CD4-positive, alpha-beta T cell (primary cell): ENCODE measurements around the gene RAET1G. TPM values are rescaled to one million over a fixed set of nuclear protein-coding genes. Genes with fewer than 3 reads are reported as not detected.
"Not testable (repeated sequence)": the region's sequence is repeated elsewhere in the genome, so short reads cannot be mapped to it uniquely, and the experiment has no call there.

Source experiments
- ATAC-seq: fragments of 200-7000 bp; cut with Tn5 transposase; one replicate; pipeline ENCODE4 v1.10.0; 2022; ENCODE audit warnings: mild to moderate bottlenecking; ENCODE audit not compliant: poor library complexity
- CTCF ChIA-PET: fragments of 350-600 bp; sonication (Branson Sonifier 250); formaldehyde crosslinking; loops from one replicate; lab custom pipeline; 2021; ENCODE audit warnings: antibody characterized with exemption, inconsistent platforms; lab: Charles Lee
- POLR2A ChIA-PET: fragments of 350-600 bp; sonication (Branson Sonifier 250); formaldehyde crosslinking; loops from one replicate; lab custom pipeline; 2021; ENCODE audit warnings: antibody characterized with exemption, inconsistent platforms; lab: Charles Lee
- DNase-seq, 14 experiments: peaks; one replicate each; pipeline ENCODE4 v3.0.0-alpha.2; 2013 to 2020; ENCODE audit warnings: mixed read lengths in 2 of 14
- H3K27ac ChIP-seq, 2 donors: one replicate each; pipeline versions ENCODE4 v1.5.1 to v1.7.0; 2013; ENCODE audit warnings: low read length in 2 of 2, low read depth in 1 of 2, mild to moderate bottlenecking in 1 of 2
- H3K27me3 ChIP-seq, 2 experiments: 1 replicate in 1 of 2; 2 replicates in 1 of 2; pipeline versions ENCODE4 v1.6.1 to v1.7.0; 2013; ENCODE audit warnings: low read length in 2 of 2, control low read depth in 1 of 2, mild to moderate bottlenecking in 1 of 2, moderate library complexity in 1 of 2; ENCODE audit not compliant: insufficient read depth in 2 of 2, control insufficient read depth in 1 of 2
- H3K36me3 ChIP-seq: one replicate; pipeline ENCODE4 v1.6.1; 2013; ENCODE audit warnings: low read length, control low read depth; ENCODE audit not compliant: insufficient read depth
- H3K4me1 ChIP-seq: one replicate; pipeline ENCODE4 v1.6.1; 2013; ENCODE audit warnings: low read length, control low read depth; ENCODE audit not compliant: insufficient read depth
- H3K4me3 ChIP-seq: one replicate; pipeline ENCODE4 v1.5.1; 2013; ENCODE audit warnings: mild to moderate bottlenecking, low read length, moderate library complexity
- H3K9me3 ChIP-seq, 2 experiments: 1 replicate in 1 of 2; 2 replicates in 1 of 2; pipeline versions ENCODE4 v1.6.1 to v1.7.0; 2013; ENCODE audit warnings: low read length in 2 of 2, mild to moderate bottlenecking in 2 of 2, control low read depth in 1 of 2, moderate library complexity in 1 of 2; ENCODE audit not compliant: control insufficient read depth in 1 of 2, insufficient read depth in 1 of 2
- H3K27ac Mint-ChIP-seq: one replicate; pipeline ENCODE4 v1.8.0; 2020; ENCODE audit warnings: mixed read lengths
- H3K27me3 Mint-ChIP-seq: one replicate; pipeline ENCODE4 v1.8.0; 2021; ENCODE audit warnings: mixed read lengths
- H3K36me3 Mint-ChIP-seq: one replicate; pipeline ENCODE4 v1.8.0; 2021; ENCODE audit warnings: low read depth, mixed read lengths
- H3K4me1 Mint-ChIP-seq: one replicate; pipeline ENCODE4 v1.8.0; 2021; ENCODE audit warnings: low read depth, mixed read lengths
- H3K4me3 Mint-ChIP-seq: one replicate; pipeline ENCODE4 v1.8.0; 2020; ENCODE audit warnings: mild to moderate bottlenecking, mixed read lengths
- H3K9me3 Mint-ChIP-seq: one replicate; pipeline ENCODE4 v1.8.0; 2020; ENCODE audit warnings: mixed read lengths
- intact Hi-C, 2 experiments: fragments of 100-400 bp; cut with DNase I in 1 of 2; cut with micrococcal nuclease in 1 of 2; formaldehyde crosslinking; loops; one replicate each; pipeline versions ENCODE4 v1.15.1 to v1.9.0; 2023 to 2025; cut with DNase I, micrococcal nuclease
- total RNA-seq, 174 experiments: library from RNA in 2 of 174; stranded (reverse) in 2 of 174; gene quantifications; one replicate each; pipeline ENCODE4 v1.2.3 and lab custom pipeline; 2021 to 2026
- TF ChIP-seq, protein P1 (sequence below): fragments of 200-600 bp; IDR thresholded peaks from one replicate; pipeline ENCODE4 v1.8.0; 2022; ENCODE audit warnings: antibody characterized with exemption, mild to moderate bottlenecking

RAET1G gene
- total RNA-seq, 2 experiments from 2014 or later, result not detected

DNA sequence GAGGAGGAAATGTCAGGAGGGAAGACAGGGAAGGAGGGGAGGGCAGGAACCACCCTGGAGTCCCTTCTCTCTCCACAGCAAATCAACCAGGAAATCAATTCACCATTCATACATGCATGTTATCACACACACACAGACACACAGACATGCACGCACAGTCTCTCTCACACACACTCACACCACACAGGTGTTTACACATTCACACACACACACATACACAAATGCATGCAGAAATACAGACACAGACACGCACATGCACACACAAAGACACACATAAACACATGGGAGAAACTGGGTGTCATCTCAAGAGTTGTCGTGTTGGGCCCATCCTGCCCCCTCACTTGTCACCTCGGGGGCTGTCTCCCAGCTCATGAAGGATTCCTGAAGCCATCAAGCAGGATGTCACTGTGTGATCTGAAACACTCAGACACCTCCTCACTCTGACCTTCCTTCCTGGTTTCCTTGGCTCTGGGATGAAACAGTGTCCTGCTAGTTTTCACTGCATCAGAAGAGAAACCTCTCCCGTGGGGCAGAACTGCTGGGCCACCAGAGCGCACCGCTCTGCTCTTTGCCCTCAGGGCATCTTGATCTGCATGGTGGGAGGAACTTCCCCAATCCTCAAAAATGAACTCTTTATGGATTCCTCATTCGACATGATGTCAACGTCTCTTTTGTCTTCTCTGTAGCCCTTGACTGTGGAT lies 9.2 kb downstream of the RAET1G start:
- H3K9me3 Mint-ChIP-seq, result no peaks in the 10 kb centered on the region
- Histone ChIP-seq H3K4me1 (no peaks in the 10 kb centered on the region), H3K36me3 (no peaks in the 10 kb centered on the region), H3K27ac (no peak overlapping the region), H3K9me3 (peaks cover 0 to 17% of the 10 kb centered on the region in 2 experiments), H3K27me3 (peaks cover 2 to 6% of the 10 kb centered on the region in 2 experiments), H3K4me3 (no peak overlapping the region)
- no peaks in the 10 kb centered on the region for H3K4me1 Mint-ChIP-seq
- TF ChIP-seq, protein P1, sequence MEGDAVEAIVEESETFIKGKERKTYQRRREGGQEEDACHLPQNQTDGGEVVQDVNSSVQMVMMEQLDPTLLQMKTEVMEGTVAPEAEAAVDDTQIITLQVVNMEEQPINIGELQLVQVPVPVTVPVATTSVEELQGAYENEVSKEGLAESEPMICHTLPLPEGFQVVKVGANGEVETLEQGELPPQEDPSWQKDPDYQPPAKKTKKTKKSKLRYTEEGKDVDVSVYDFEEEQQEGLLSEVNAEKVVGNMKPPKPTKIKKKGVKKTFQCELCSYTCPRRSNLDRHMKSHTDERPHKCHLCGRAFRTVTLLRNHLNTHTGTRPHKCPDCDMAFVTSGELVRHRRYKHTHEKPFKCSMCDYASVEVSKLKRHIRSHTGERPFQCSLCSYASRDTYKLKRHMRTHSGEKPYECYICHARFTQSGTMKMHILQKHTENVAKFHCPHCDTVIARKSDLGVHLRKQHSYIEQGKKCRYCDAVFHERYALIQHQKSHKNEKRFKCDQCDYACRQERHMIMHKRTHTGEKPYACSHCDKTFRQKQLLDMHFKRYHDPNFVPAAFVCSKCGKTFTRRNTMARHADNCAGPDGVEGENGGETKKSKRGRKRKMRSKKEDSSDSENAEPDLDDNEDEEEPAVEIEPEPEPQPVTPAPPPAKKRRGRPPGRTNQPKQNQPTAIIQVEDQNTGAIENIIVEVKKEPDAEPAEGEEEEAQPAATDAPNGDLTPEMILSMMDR, result no peak
- intact Hi-C loops, result no loop called here
- peaks cover 45% of the 10 kb centered on the region for H3K27me3 Mint-ChIP-seq
- H3K27ac Mint-ChIP-seq, result no peak overlapping the region
- POLR2A ChIA-PET, result no interaction called here
- no peaks in the 10 kb centered on the region for H3K36me3 Mint-ChIP-seq
- ATAC-seq (no peak), DNase-seq (no peak)
- H3K4me3 Mint-ChIP-seq, result no peak overlapping the region
- CTCF ChIA-PET, result no interaction called here

DNA sequence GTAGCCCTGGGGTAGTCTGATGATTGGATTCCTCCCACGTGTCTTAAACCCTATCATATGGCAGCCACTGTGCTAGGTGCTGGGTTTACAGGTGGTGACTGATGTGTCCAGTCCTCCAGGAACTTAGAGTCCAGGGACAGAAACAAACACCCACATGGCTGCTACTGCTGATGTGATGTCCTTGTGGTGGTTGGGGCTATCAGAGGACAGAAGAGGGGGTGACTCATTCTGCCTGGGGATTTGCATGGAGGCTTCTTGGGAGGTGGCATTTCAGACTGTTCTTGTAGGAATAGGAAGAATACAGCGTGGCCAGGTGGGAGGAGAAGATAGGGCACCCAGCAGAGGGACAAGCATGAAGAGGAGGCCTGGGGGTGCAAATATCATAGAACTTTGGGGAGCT lies 9.8 kb downstream of the RAET1G start:
- intact Hi-C loops, result no loop called here
- Mint-ChIP-seq H3K4me1 (no peaks in the 10 kb centered on the region), H3K36me3 (no peaks in the 10 kb centered on the region), H3K27ac (no peak overlapping the region), H3K4me3 (no peak overlapping the region), H3K9me3 (peaks cover 2% of the 10 kb centered on the region), H3K27me3 (peaks cover 39% of the 10 kb centered on the region)
- Histone ChIP-seq H3K27ac (no peak overlapping the region), H3K4me1 (no peaks in the 10 kb centered on the region), H3K27me3 (peaks cover 2 to 6% of the 10 kb centered on the region in 2 experiments), H3K9me3 (peaks cover 0 to 21% of the 10 kb centered on the region in 2 experiments), H3K36me3 (no peaks in the 10 kb centered on the region), H3K4me3 (no peak overlapping the region)
- ATAC-seq (no peak), DNase-seq (no peak)
- TF ChIP-seq, protein P1, result no peak
- CTCF ChIA-PET, result no interaction called here
- POLR2A ChIA-PET, result no interaction called here

DNA sequence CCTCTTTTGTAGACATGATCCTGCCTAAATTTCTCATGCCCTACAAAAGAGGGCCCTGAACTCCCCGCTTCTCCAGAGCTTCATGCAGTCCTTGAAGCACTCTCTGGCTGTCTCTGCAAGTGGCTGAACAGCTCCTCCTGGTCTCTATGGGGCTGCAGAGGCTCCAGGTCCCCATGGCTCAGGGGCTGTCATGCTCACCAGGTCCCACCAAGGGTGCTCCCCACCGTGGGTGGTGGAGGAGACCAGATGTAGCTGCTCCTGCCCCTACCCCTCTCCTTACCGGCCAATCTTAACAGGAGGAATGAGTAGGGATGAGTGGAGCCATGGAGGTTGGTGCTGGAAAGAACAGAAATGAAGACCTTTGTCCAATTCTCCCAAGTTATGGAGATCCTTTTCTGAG lies 10.2 kb downstream of the RAET1G start:
- H3K27me3 ChIP-seq, H3K4me1 ChIP-seq, H3K4me3 ChIP-seq, H3K27ac ChIP-seq, H3K36me3 ChIP-seq, POLR2A ChIA-PET, DNase-seq, H3K36me3 Mint-ChIP-seq, H3K4me1 Mint-ChIP-seq, CTCF ChIA-PET, intact Hi-C loops, H3K27ac Mint-ChIP-seq, ATAC-seq, H3K4me3 Mint-ChIP-seq, H3K9me3 Mint-ChIP-seq: not testable (repeated sequence)
- H3K27me3 Mint-ChIP-seq, result peaks cover 38% of the 10 kb centered on the region
- peaks cover 3 to 21% of the 10 kb centered on the region in 2 experiments for H3K9me3 ChIP-seq

DNA sequence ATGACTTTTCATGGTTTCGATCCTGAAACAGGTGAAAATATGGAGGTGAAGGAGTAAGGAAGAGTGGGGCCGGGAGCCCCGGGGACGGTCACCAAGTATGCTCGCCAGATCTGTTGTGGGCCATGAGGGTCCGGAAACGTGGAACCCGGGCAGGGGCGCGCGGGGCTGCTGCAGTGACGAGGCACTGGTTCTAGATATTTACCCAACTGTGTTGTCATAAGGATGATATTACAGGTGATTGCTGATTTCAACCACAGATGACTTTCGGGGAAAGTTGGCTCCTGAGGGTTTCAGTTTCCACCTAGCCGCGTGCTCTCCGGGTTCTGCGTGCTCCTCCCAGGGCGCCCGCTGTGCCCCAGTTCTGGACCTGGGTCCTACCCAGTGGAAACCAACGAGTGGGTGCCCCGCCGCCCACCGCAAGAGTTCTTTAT lies 12.2 kb downstream of the RAET1G start:
- H3K4me3 Mint-ChIP-seq, result no peak overlapping the region
- POLR2A ChIA-PET, result no interaction called here

More for the DNA sequence above, 12.2 kb downstream of the RAET1G start:
- Mint-ChIP-seq H3K9me3 (peaks cover 5% of the 10 kb centered on the region), H3K36me3 (no peaks in the 10 kb centered on the region), H3K27me3 (peaks cover 38% of the 10 kb centered on the region), H3K4me1 (no peaks in the 10 kb centered on the region), H3K27ac (no peak overlapping the region)
- Histone ChIP-seq H3K36me3 (no peaks in the 10 kb centered on the region), H3K27me3 (peaks cover 2 to 6% of the 10 kb centered on the region in 2 experiments), H3K9me3 (peaks cover 4 to 24% of the 10 kb centered on the region in 2 experiments), H3K27ac (no peak overlapping the region), H3K4me1 (no peaks in the 10 kb centered on the region), H3K4me3 (no peak overlapping the region)
- intact Hi-C loops, result no loop called here
- TF ChIP-seq, protein P1, result no peak
- no peak for DNase-seq
- CTCF ChIA-PET, result no interaction called here
- no peak for ATAC-seq
